Measurements from ENCODE around the gene CSTB.

- TF ChIP-seq CTCF (IDR thresholded peaks at IDR 0.05): no peak
- TF ChIP-seq EZH2 (IDR thresholded peaks at IDR 0.05; ENCODE audit: borderline replicate concordance, insufficient read depth, low read depth, low read length, poor library complexity, severe bottlenecking): no peak
Measured at GRCh38 chr21:43764576-43765495, 11.3 kb downstream of the CSTB start.

All from B cell (primary cell).